ENCODE data around the gene ARHGAP40. TPM values are rescaled to one million over a fixed set of nuclear protein-coding genes. Genes with fewer than 3 reads are reported as not detected.

ARHGAP40 gene
- total and polyA plus RNA-seq, 2 of the 4 experiments (the other 2 are of a cell fraction) = not detected

DNA sequence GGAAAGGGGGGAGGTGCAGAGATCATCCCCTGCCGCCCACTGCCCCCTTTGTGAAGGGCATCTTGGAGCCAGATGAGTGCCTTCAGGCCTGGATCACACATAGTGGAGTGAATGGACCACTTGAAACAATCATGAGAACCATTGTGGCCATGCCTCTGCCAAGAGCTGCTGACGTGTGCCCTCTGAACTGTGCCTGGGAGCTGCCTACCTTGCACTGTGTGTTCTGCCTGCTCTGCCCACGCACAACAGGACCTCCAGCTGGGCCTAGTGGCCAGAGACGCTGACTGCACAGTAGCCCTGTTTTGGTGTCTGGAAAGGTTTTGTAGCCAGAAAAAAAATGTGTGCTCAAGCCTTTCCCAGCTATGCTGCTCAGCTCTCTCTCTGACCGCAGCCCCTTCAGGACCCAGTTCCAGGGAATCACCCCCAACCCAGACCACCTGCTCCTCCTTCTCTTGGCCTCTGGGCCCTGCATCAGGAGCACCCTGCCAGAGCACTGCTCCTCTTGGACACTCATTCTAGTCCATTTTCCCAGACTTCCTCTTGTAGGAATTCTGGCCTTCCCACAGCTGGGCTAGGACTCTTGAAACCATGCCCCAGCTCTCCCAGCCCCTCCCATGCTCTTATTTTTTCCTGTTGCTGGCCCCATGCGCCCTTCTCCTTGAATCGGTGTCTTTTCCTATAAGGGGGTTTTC lies 22.2 kb upstream of the ARHGAP40 start:
- Histone ChIP-seq H3K79me1 (ENCODE audit: low read depth in 1 of 2, low read length in 2 of 2) (no peaks in the 10 kb centered on the region), H4K91ac (ENCODE audit: insufficient read depth, low read depth, low read length) (no peak overlapping the region), H3K27me3 (ENCODE audit: control insufficient read depth, insufficient read depth, low read length) (peaks cover 13% of the 10 kb centered on the region), H3K9me3 (ENCODE audit: control insufficient read depth, insufficient read depth, low read length) (no peaks in the 10 kb centered on the region), H2AFZ (replicated peaks; ENCODE audit: low read length, poor library complexity) (no peak overlapping the region), H2BK120ac (ENCODE audit: low read depth, low read length) (no peak overlapping the region), H2BK5ac (ENCODE audit: low read depth, low read length, poor library complexity, severe bottlenecking) (no peak overlapping the region), H3K36me3 (ENCODE audit: control insufficient read depth, insufficient read depth, low read length) (peaks cover 6% of the 10 kb centered on the region), H3K56ac (ENCODE audit: extremely low read depth, insufficient read depth, low read length) (no peak overlapping the region), H3K4ac (ENCODE audit: low read depth, low read length) (no peak overlapping the region), H4K8ac (ENCODE audit: low read depth in 2 of 2, low read length in 2 of 2) (no peak overlapping the region), H3K23ac (ENCODE audit: low read depth, low read length) (no peak overlapping the region), H3K9ac (ENCODE audit: low read depth, low read length) (no peak overlapping the region), H3K4me2 (ENCODE audit: low read depth, low read length) (no peak overlapping the region), H3K27ac (ENCODE audit: insufficient read depth, low read length) (no peak overlapping the region), H3K4me3 (ENCODE audit: insufficient read depth, low read depth, low read length) (no peak overlapping the region), H3K4me1 (ENCODE audit: control insufficient read depth, insufficient read depth, low read length) (no peaks in the 10 kb centered on the region), H4K20me1 (ENCODE audit: insufficient read depth, low read length) (no peaks in the 10 kb centered on the region; the same call in 1 of the 2 replicates), H3K9me1 (ENCODE audit: insufficient read depth, low read length) (no peaks in the 10 kb centered on the region), H2AK9ac (replicated peaks; ENCODE audit: low read depth, low read length, poor library complexity) (no peak overlapping the region), H3K14ac (replicated peaks; ENCODE audit: low read depth, low read length) (no peak overlapping the region), H4K5ac (ENCODE audit: low read depth, low read length) (no peak overlapping the region), H3K18ac (ENCODE audit: low read depth, low read length) (no peak overlapping the region), H2BK15ac (ENCODE audit: low read depth, low read length) (no peak overlapping the region), H2BK20ac (ENCODE audit: low read depth, low read length) (no peak overlapping the region), H2AK5ac (ENCODE audit: low read depth, low read length) (no peak overlapping the region)
- intact Hi-C loops (cut with micrococcal nuclease) (no loop called here), in situ Hi-C loops (cut with MboI; ENCODE audit: low sequenced_read_pairs) (no loop called here), dilution Hi-C loops (cut with HindIII; ENCODE audit: low sequenced_read_pairs, unreplicated experiment) (no loop called here)
- WGBS, 2 experiments (ENCODE audit: extremely low coverage in 2 of 2, insufficient read length in 1 of 2) = no CpG with 5 or more reads among the region's 7 CpGs
- CTCF ChIA-PET = no interaction called here
- no peak for DNase-seq
- TF ChIP-seq, protein P1, sequence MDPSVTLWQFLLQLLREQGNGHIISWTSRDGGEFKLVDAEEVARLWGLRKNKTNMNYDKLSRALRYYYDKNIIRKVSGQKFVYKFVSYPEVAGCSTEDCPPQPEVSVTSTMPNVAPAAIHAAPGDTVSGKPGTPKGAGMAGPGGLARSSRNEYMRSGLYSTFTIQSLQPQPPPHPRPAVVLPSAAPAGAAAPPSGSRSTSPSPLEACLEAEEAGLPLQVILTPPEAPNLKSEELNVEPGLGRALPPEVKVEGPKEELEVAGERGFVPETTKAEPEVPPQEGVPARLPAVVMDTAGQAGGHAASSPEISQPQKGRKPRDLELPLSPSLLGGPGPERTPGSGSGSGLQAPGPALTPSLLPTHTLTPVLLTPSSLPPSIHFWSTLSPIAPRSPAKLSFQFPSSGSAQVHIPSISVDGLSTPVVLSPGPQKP (IDR thresholded peaks at IDR 0.05; ENCODE audit: borderline replicate concordance, low read depth, low read length) = no peak
- TF ChIP-seq FOS (IDR thresholded peaks at IDR 0.05; ENCODE audit: low read depth, low read length) (no peak), RFX5 (IDR thresholded peaks at IDR 0.05; ENCODE audit: low read depth, low read length) (no peak), MAFK (IDR thresholded peaks at IDR 0.05; ENCODE audit: low read depth, low read length) (no peak)
- TF ChIP-seq, protein P2, sequence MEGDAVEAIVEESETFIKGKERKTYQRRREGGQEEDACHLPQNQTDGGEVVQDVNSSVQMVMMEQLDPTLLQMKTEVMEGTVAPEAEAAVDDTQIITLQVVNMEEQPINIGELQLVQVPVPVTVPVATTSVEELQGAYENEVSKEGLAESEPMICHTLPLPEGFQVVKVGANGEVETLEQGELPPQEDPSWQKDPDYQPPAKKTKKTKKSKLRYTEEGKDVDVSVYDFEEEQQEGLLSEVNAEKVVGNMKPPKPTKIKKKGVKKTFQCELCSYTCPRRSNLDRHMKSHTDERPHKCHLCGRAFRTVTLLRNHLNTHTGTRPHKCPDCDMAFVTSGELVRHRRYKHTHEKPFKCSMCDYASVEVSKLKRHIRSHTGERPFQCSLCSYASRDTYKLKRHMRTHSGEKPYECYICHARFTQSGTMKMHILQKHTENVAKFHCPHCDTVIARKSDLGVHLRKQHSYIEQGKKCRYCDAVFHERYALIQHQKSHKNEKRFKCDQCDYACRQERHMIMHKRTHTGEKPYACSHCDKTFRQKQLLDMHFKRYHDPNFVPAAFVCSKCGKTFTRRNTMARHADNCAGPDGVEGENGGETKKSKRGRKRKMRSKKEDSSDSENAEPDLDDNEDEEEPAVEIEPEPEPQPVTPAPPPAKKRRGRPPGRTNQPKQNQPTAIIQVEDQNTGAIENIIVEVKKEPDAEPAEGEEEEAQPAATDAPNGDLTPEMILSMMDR (conservative IDR thresholded peaks at IDR 0.05; ENCODE audit: low read depth, low read length) = no peak
- ATAC-seq (ENCODE audit: low read depth) = peak; percentile 8
- BruUV-seq (replicated peaks) = no TSS peak
- POLR2A ChIA-PET (ENCODE audit: unreplicated experiment) = no interaction called here

Data from IMR-90 (cell line).